Stomach smooth muscle (tissue), 2 donors: ENCODE measurements around the gene ELN.
"Not testable (repeated sequence)": the region's sequence is repeated elsewhere in the genome, so short reads cannot be mapped to it uniquely, and the experiment has no call there.

ENCODE experiments used
- H3K27ac ChIP-seq: one replicate; pipeline ENCODE4 v1.7.0; 2013; ENCODE audit warnings: mild to moderate bottlenecking, low read length, inconsistent platforms
- H3K27me3 ChIP-seq, 2 donors: one replicate each; pipeline ENCODE4 v1.7.0; 2013; ENCODE audit warnings: low read length in 2 of 2; ENCODE audit not compliant: insufficient read depth in 2 of 2, control insufficient read depth in 1 of 2
- H3K36me3 ChIP-seq, 2 donors: one replicate each; pipeline ENCODE4 v1.7.0; 2013; ENCODE audit warnings: low read length in 2 of 2; ENCODE audit not compliant: control insufficient read depth in 2 of 2, insufficient read depth in 2 of 2
- H3K4me1 ChIP-seq: one replicate; pipeline ENCODE4 v1.7.0; 2013; ENCODE audit warnings: low read length; ENCODE audit not compliant: control insufficient read depth, insufficient read depth
- H3K4me3 ChIP-seq, 2 donors: one replicate each; pipeline ENCODE4 v1.7.0; 2013; ENCODE audit warnings: low read length in 2 of 2
- H3K9ac ChIP-seq, 2 donors: one replicate each; pipeline ENCODE4 v1.7.0; 2013; ENCODE audit warnings: low read length in 2 of 2, mild to moderate bottlenecking in 1 of 2
- H3K9me3 ChIP-seq, 2 donors: one replicate each; pipeline ENCODE4 v1.7.0; 2013; ENCODE audit warnings: low read length in 2 of 2; ENCODE audit not compliant: control insufficient read depth in 2 of 2
- donor health status: healthy.
- donor health status: Pancreatic carcinoma.

ELN gene

DNA sequence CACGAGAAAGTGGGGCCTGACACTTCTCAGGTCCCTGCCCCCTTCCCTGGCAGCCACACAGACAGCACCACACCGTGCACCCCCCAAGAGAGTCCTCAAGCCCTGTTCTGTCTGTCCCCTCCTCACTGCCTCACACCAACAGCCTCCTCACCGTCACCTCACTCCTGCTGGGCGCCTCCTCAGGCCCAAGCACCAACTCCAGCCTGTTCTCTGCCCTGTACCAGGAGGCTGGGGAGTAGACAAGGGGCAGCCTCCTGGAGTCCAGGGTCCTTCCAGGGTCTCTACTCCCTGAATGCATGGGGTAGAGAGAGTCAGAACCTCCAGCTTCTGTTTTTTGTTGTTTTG, 26.9 kb upstream of the ELN start:
- Histone ChIP-seq H3K4me1 (peaks cover 23% of the 10 kb centered on the region), H3K27me3 (peaks cover 0 to under 1% of the 10 kb centered on the region in 2 donors), H3K27ac (no peak overlapping the region), H3K9me3 (no peaks in the 10 kb centered on the region), H3K9ac (no peak overlapping the region), H3K4me3 (no peak overlapping the region), H3K36me3 (no peaks in the 10 kb centered on the region)

DNA sequence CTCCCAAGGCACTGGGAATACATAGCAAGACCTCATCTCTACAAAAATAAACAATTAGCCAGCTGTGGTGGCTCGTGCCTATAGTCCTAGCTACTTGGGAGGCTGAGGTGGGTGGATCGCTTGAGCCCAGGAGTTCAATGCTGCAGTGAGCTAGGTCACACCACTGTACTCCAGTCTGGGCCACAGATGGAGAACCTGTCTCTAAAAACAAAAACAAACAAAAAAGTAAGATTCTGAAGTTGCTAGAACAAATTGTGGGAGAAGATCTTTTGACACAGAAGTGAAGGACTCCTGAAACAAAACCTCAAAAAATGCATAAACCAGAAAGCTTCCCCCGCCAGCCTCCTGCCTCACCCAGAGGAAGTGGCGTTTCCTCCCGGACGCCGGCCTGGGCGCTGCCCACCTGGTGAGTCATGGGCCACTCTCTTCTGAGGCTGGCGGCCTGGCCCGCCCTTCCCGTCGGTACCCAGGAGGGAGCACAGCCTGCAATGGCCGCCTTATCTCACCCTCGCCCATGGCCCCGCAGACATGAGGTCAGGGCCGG, 25.4 kb upstream of the ELN start:
- H3K27me3 ChIP-seq: no peaks in the 10 kb centered on the region
- H3K9ac ChIP-seq: no peak overlapping the region
- H3K4me3 ChIP-seq: no peak overlapping the region
- H3K27ac ChIP-seq: no peak overlapping the region
- H3K4me1 ChIP-seq: peaks cover 32% of the 10 kb centered on the region
- no peaks in the 10 kb centered on the region for H3K36me3 ChIP-seq
- no peaks in the 10 kb centered on the region for H3K9me3 ChIP-seq

DNA sequence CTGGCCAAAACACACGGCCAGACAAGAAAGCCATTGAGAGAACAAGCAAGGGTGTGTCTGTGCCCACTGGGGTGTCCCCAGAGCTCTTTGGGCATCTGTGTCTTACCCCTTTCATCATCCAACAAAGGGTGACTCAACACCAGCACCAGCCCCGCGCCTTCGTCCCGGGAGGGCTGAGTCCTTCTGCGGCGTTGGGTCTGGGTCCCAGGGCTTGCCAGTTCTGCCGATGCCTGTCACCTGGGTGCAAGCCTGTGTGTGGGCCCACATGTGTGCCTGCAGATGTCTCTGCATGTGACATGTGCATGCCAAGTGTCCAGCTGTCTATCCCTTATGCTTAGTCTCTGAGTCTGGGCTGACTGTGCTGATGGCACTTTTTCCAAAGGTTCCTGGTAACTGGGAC, 24.4 kb upstream of the ELN start:
- peaks cover 35% of the 10 kb centered on the region for H3K4me1 ChIP-seq
- H3K4me3 ChIP-seq: no peak overlapping the region
- H3K9ac ChIP-seq: no peak overlapping the region
- H3K27ac ChIP-seq: no peak overlapping the region
- no peaks in the 10 kb centered on the region for H3K9me3 ChIP-seq
- no peaks in the 10 kb centered on the region for H3K36me3 ChIP-seq
- H3K27me3 ChIP-seq: no peaks in the 10 kb centered on the region

DNA sequence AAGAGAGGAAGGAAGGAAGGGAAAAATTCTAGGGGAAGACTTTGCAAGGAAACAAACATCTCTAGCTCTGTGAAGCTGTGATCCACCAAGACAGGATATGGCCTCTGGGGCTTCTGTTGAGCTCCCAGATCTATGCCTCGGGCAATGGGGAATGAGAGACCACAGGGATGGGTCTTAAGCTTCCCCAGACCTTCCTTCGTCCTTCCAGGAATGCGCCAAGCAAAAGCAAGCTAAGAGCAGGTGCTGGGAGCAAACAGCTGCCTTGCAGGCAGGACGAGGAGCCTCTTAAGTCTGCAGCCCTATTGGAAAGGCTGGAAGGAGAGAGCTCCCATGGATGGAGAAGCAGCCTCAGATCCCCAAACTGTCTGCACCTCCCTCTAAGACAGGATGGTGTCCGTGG, 21.9 kb upstream of the ELN start:
- no peak overlapping the region for H3K27ac ChIP-seq
- no peaks in the 10 kb centered on the region for H3K27me3 ChIP-seq
- no peaks in the 10 kb centered on the region for H3K9me3 ChIP-seq
- no peak overlapping the region for H3K9ac ChIP-seq
- no peak overlapping the region for H3K4me3 ChIP-seq
- H3K4me1 ChIP-seq: peaks cover 25% of the 10 kb centered on the region
- H3K36me3 ChIP-seq: no peaks in the 10 kb centered on the region

DNA sequence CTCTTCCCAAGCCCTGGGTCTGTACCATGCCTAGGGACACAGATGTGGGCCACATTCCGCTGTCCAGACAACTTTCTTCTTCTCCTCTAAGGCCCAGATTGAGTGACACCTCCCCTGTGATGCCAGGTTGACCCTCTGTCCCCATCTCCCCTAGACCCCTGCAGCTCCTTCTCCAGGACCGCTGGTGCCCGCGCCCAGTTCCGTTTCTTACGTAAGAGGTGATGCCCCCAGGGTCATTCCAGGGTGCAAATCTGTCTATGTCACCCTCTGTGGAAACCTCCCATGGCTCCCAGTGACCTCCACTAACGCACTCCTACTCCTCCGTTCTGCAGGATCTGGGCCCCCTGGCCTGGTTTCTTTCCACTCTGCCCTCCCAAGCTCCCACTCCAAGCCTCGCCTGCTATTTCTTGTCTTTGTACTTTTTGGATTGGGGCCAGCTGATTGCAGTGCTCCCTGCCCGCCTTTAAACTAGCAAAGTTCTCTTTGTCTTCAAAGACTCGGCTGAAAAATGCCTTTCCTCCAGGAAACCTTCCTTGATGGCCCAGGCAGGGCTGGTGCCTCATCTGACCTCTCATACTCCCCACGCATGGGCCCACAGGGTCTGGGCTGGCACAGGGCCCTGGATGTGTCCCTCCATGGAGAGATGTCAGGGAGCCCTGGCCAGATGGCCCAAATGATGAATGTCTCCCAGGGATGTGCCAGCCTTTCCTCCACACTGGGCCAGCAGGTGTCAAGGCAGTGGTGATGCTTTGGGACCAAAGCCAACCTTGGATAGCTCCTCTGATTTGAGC, 21.3 kb upstream of the ELN start:
- no peaks in the 10 kb centered on the region for H3K36me3 ChIP-seq
- H3K4me3 ChIP-seq: no peak overlapping the region
- H3K27ac ChIP-seq: peak overlapping the region; percentile 46
- H3K27me3 ChIP-seq: no peaks in the 10 kb centered on the region
- H3K9ac ChIP-seq: no peak overlapping the region
- H3K9me3 ChIP-seq: no peaks in the 10 kb centered on the region
- peaks cover 22% of the 10 kb centered on the region for H3K4me1 ChIP-seq

DNA sequence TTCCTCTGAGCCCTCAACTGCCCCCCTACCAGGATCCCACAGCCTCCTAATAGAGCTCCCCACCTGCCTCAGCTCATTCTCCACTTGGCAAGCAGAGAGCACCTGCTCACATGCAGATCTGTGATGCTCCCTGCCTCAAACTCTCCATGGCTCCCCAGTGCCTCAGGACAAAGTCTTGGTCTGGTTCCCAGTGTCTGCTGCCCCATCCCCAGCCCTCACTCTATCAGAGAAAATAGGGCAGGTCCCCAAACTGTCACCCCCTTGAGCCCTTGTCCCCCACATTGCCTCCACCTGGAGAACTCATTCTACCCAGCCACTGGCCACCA, 20.8 kb upstream of the ELN start:
- Histone ChIP-seq H3K9ac (no peak overlapping the region), H3K27ac (peak overlapping the region; percentile 46), H3K27me3 (no peaks in the 10 kb centered on the region), H3K9me3 (no peaks in the 10 kb centered on the region), H3K36me3 (no peaks in the 10 kb centered on the region), H3K4me1 (peaks cover 22% of the 10 kb centered on the region), H3K4me3 (no peak overlapping the region)

DNA sequence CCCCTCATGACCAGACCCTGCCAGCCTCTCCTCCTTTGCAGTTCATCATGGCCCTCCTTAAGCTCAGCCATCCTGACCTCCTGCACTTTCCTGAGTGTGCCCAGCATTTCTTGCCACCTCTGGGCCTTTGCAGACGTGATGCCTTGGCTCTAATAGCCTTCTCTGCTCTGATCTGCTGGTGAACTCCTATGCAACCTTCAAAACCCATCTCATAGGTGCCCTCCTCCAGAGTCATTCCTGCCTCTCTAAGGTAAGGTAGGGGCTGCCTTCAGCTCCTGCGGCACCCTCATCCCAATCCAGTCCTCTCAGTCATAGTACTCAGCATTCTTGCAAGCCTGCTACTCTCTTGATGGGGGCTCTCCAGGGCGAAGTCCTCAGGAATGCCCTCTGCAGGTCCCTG, 19.3 kb upstream of the ELN start:
- Histone ChIP-seq H3K4me1 (peaks cover 33% of the 10 kb centered on the region), H3K9ac (no peak overlapping the region), H3K27ac (no peak overlapping the region)

DNA sequence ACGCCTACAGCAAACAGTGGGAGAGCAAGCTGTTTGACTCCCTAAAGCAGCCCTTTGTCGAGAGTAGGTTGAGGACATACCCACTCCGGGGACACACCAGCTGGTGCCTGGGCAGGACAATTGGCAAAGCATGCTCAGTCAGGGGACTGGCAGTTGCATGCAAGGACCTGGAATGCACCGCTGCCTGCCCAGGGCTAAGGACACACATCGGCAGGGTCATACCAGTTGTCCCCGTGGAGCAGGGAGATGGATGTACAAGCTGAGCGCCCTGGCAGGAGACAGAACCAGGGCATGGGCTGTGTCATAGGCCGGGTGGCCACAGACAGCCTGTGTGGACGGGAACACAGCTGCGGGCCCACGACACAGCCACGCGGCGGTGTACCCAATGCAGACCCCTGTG, 18.3 kb upstream of the ELN start:
- H3K4me3 ChIP-seq: no peak overlapping the region
- no peak overlapping the region for H3K9ac ChIP-seq
- no peaks in the 10 kb centered on the region for H3K27me3 ChIP-seq
- peaks cover 43% of the 10 kb centered on the region for H3K4me1 ChIP-seq
- H3K36me3 ChIP-seq: no peaks in the 10 kb centered on the region
- H3K27ac ChIP-seq: no peak overlapping the region
- H3K9me3 ChIP-seq: no peaks in the 10 kb centered on the region

More for the DNA sequence above, 19.3 kb upstream of the ELN start:
- Histone ChIP-seq H3K4me3 (no peak overlapping the region), H3K36me3 (no peaks in the 10 kb centered on the region), H3K27me3 (no peaks in the 10 kb centered on the region), H3K9me3 (no peaks in the 10 kb centered on the region)

DNA sequence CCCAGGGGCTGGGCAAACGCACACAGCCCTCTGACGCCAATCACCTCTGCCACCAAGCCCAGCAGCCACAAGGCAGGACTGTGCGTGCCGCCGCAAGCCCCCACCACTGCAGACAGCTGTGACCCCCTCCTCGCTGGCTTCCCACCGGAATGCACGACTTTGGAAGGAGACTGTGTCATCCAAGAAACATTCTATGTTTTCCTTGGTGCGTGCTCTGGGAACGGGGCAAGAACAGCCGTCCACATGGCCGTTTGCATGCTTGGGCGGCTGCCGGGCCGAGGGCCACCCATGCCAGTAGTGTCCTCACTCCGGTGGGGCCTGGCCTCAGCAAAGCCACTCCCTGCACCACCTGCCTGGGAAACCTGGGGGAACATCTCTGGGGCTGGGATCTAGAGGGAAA, 17.6 kb upstream of the ELN start:
- H3K27ac ChIP-seq: no peak overlapping the region
- no peaks in the 10 kb centered on the region for H3K27me3 ChIP-seq
- peaks cover 43% of the 10 kb centered on the region for H3K4me1 ChIP-seq

DNA sequence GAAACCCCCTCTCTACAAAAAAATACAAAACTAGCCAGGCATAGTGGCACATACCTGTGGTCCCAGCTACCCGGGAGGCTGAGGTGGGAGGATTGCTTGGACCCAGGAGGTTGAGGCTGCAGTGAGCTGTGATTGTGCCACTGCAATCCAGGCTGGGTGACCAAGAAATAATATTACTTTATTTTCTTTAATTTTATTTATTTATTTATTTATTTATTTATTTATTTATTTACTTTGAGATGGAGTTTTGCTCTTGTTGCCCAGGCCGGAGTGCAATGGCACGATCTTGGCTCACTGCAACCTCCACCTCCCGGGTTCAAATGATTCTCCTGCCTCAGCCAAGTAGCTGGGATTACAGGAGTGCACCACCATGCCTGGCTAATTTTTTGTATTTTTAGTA, 16.6 kb upstream of the ELN start:
- peaks cover 37% of the 10 kb centered on the region for H3K4me1 ChIP-seq
- not testable (repeated sequence) for H3K27me3 ChIP-seq, H3K36me3 ChIP-seq, H3K9ac ChIP-seq, H3K9me3 ChIP-seq, H3K27ac ChIP-seq, H3K4me3 ChIP-seq

More for the DNA sequence above, 17.6 kb upstream of the ELN start:
- Histone ChIP-seq H3K9ac (no peak overlapping the region), H3K4me3 (no peak overlapping the region), H3K9me3 (no peaks in the 10 kb centered on the region), H3K36me3 (no peaks in the 10 kb centered on the region)

DNA sequence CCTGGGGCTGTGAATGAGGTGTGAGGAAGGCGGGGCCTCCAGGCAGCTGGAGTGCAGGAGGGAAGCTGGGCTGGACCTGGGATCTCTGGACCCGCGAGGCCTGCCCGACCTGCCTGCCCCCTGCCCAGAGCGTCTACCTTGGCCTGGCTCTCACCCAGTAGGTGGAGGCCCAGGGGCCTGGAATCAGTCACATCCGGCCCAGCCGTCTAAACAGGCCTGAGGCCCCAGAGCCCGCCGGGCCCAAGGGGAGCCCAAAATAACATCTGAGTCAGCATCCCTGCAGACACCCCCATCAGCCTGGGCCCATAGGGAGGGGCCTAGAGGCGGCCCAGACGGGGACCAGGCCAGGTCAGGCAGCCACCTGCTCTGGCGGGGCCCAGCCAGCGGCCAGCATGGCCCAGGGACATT, 15.1 kb upstream of the ELN start:
- H3K27ac ChIP-seq: no peak overlapping the region
- H3K36me3 ChIP-seq: no peaks in the 10 kb centered on the region
- H3K9me3 ChIP-seq: no peaks in the 10 kb centered on the region
- no peak overlapping the region for H3K9ac ChIP-seq
- no peaks in the 10 kb centered on the region for H3K27me3 ChIP-seq
- peaks cover 26% of the 10 kb centered on the region for H3K4me1 ChIP-seq
- no peak overlapping the region for H3K4me3 ChIP-seq
